BLaER1 treated with 17β-estradiol and CSF1 and Interleukin-3, amounts not matched to agents 10 nM and 100 nM (cell line): ENCODE data around the gene TNRC6C.
"Not testable (repeated sequence)": the region's sequence is repeated elsewhere in the genome, so short reads cannot be mapped to it uniquely, and the experiment has no call there.

Experiments used
- H3K27ac ChIP-seq, 11 experiments: shearing (Covaris generic); formaldehyde crosslinking; 2 replicates each; pipeline ENCODE4 v1.8.1; 2022
- H3K27me3 ChIP-seq, 11 experiments: shearing (Covaris generic); formaldehyde crosslinking; 2 replicates each; pipeline ENCODE4 v1.8.1; 2022
- H3K36me3 ChIP-seq, 11 experiments: shearing (Covaris generic); formaldehyde crosslinking; 2 replicates each; pipeline ENCODE4 v1.8.1; 2022
- H3K4me1 ChIP-seq, 10 experiments: shearing (Covaris generic); formaldehyde crosslinking; 2 replicates each; pipeline ENCODE4 v1.8.1; 2022
- H3K4me2 ChIP-seq, 11 experiments: shearing (Covaris generic); formaldehyde crosslinking; 2 replicates each; pipeline ENCODE4 v1.8.1; 2022
- H3K4me3 ChIP-seq, 10 experiments: shearing (Covaris generic); formaldehyde crosslinking; 2 replicates each; pipeline ENCODE4 v1.8.1; 2022
- H3K9ac ChIP-seq, 11 experiments: shearing (Covaris generic); formaldehyde crosslinking; 2 replicates each; pipeline ENCODE4 v1.8.1; 2022
- H3K9me3 ChIP-seq, 11 experiments: shearing (Covaris generic); formaldehyde crosslinking; replicated peaks in 1 of 11; 2 replicates each; pipeline ENCODE4 v1.8.1; 2022
- H4K20me1 ChIP-seq, 11 experiments: shearing (Covaris generic); formaldehyde crosslinking; 2 replicates each; pipeline ENCODE4 v1.8.1; 2022
- Cebpa-rat ChIP-seq, 11 experiments: shearing (Covaris generic); IDR thresholded peaks; 2 replicates each; pipeline ENCODE4 v1.8.1; 2022

Gene TNRC6C

GRCh38 chr17:78113804-78114785, 155.6 kb downstream of the TNRC6C start:
- H3K9ac ChIP-seq: peak overlapping the region in 9 of 11 experiments; percentile 4 to 49 (median 29); a peak in 13 of 22 replicates
- no peak; a peak in 1 of 22 replicates for TF ChIP-seq Cebpa-rat (IDR thresholded peaks at IDR 0.05)

GRCh38 chr17:78114831-78115723, 156.6 kb downstream of the TNRC6C start:
- Histone ChIP-seq H3K4me1 (peaks cover 41 to 70% (median 54%) of the 10 kb centered on the region in 10 experiments), H4K20me1 (peaks cover 77 to 100% (median 91%) of the 10 kb centered on the region in 11 experiments), H3K4me2 (peak overlapping the region in 7 of 11 experiments; percentile 7 to 76 (median 65); a peak in 9 of 22 replicates), H3K36me3 (peaks cover 80 to 98% (median 86%) of the 10 kb centered on the region in 11 experiments), H3K4me3 (no peak overlapping the region), H3K9ac (peak overlapping the region in 3 of 11 experiments; percentile 39 to 43 (median 41); a peak in 5 of 22 replicates), H3K27me3 (no peaks in the 10 kb centered on the region), H3K27ac (peak overlapping the region in 5 of 11 experiments; percentile 10 to 59 (median 51); a peak in 6 of 22 replicates), H3K9me3 (no peaks in the 10 kb centered on the region)
- no peak for TF ChIP-seq Cebpa-rat (IDR thresholded peaks at IDR 0.05)

More at GRCh38 chr17:78113804-78114785, 155.6 kb downstream of the TNRC6C start:
- Histone ChIP-seq H3K27ac (peak overlapping the region in 8 of 11 experiments; percentile 10 to 59 (median 49); a peak in 14 of 22 replicates), H3K4me3 (no peak overlapping the region), H3K4me1 (peaks cover 40 to 70% (median 50%) of the 10 kb centered on the region in 10 experiments), H3K9me3 (no peaks in the 10 kb centered on the region), H4K20me1 (peaks cover 75 to 100% (median 91%) of the 10 kb centered on the region in 11 experiments), H3K4me2 (peak overlapping the region in 7 of 11 experiments; percentile 11 to 76 (median 65); a peak in 15 of 22 replicates), H3K36me3 (peaks cover 79 to 98% (median 86%) of the 10 kb centered on the region in 11 experiments), H3K27me3 (no peaks in the 10 kb centered on the region)

- H3K27me3 ChIP-seq: not testable (repeated sequence)
- H3K36me3 ChIP-seq: peaks cover 80 to 98% (median 86%) of the 10 kb centered on the region in 11 experiments
Observed at GRCh38 chr17:78115803-78116202, 157.3 kb downstream of the TNRC6C start.

GRCh38 chr17:78116411-78116810, 157.9 kb downstream of the TNRC6C start:
- peak overlapping the region in 1 of 11 experiments; percentile 55; a peak in 1 of 22 replicates for H3K9ac ChIP-seq
- peaks cover 78 to 100% (median 91%) of the 10 kb centered on the region in 11 experiments for H4K20me1 ChIP-seq
- H3K4me3 ChIP-seq: no peak overlapping the region
- no peak overlapping the region for H3K4me2 ChIP-seq
- peaks cover 80 to 98% (median 86%) of the 10 kb centered on the region in 11 experiments for H3K36me3 ChIP-seq
- no peaks in the 10 kb centered on the region for H3K27me3 ChIP-seq
- no peaks in the 10 kb centered on the region for H3K9me3 ChIP-seq
- no peak for TF ChIP-seq Cebpa-rat (IDR thresholded peaks at IDR 0.05)
- peaks cover 52 to 80% (median 67%) of the 10 kb centered on the region in 10 experiments for H3K4me1 ChIP-seq
- no peak overlapping the region for H3K27ac ChIP-seq

More at GRCh38 chr17:78115803-78116202, 157.3 kb downstream of the TNRC6C start:
- not testable (repeated sequence) for H3K4me2 ChIP-seq, H3K27ac ChIP-seq, H3K9me3 ChIP-seq, H3K4me3 ChIP-seq, H3K9ac ChIP-seq
- Histone ChIP-seq H3K4me1 (peaks cover 46 to 74% (median 61%) of the 10 kb centered on the region in 10 experiments), H4K20me1 (peaks cover 77 to 100% (median 91%) of the 10 kb centered on the region in 11 experiments)

- TF ChIP-seq Cebpa-rat (IDR thresholded peaks at IDR 0.05): no peak
- Histone ChIP-seq H3K9me3 (no peaks in the 10 kb centered on the region), H3K27ac (peak overlapping the region in 5 of 11 experiments; percentile 7 to 28 (median 14); a peak in 5 of 22 replicates), H3K9ac (peak overlapping the region in 7 of 11 experiments; percentile 19 to 59 (median 47); a peak in 13 of 22 replicates), H3K4me3 (no peak overlapping the region), H3K4me1 (peaks cover 61 to 87% (median 76%) of the 10 kb centered on the region in 10 experiments), H3K4me2 (peak overlapping the region; percentile 48 to 76 (median 60)), H3K27me3 (no peaks in the 10 kb centered on the region), H4K20me1 (peaks cover 78 to 100% (median 91%) of the 10 kb centered on the region in 11 experiments), H3K36me3 (peaks cover 78 to 98% (median 86%) of the 10 kb centered on the region in 11 experiments)
Observed at GRCh38 chr17:78117027-78117981, 158.8 kb downstream of the TNRC6C start.

GRCh38 chr17:78118801-78119241, 160.3 kb downstream of the TNRC6C start:
- Histone ChIP-seq H3K4me1 (peaks cover 62 to 87% (median 78%) of the 10 kb centered on the region in 10 experiments), H3K27me3 (no peaks in the 10 kb centered on the region), H4K20me1 (peaks cover 75 to 100% (median 89%) of the 10 kb centered on the region in 11 experiments), H3K9ac (peak overlapping the region in 3 of 11 experiments; percentile 3 to 38 (median 33); a peak in 2 of 22 replicates), H3K4me3 (no peak overlapping the region), H3K36me3 (peaks cover 80 to 98% (median 88%) of the 10 kb centered on the region in 11 experiments), H3K9me3 (no peaks in the 10 kb centered on the region), H3K27ac (peak overlapping the region in 2 of 11 experiments; percentile 4 to 9; a peak in 1 of 22 replicates), H3K4me2 (peak overlapping the region; percentile 13 to 76 (median 54); a peak in 19 of 22 replicates)
- TF ChIP-seq Cebpa-rat (IDR thresholded peaks at IDR 0.05): no peak

- TF ChIP-seq Cebpa-rat (IDR thresholded peaks at IDR 0.05): no peak
- Histone ChIP-seq H3K9me3 (no peaks in the 10 kb centered on the region), H3K27me3 (no peaks in the 10 kb centered on the region), H3K27ac (no peak overlapping the region), H3K36me3 (peaks cover 71 to 99% (median 86%) of the 10 kb centered on the region in 11 experiments), H3K4me3 (no peak overlapping the region), H4K20me1 (peaks cover 73 to 99% (median 81%) of the 10 kb centered on the region in 11 experiments), H3K9ac (peak overlapping the region in 2 of 11 experiments; percentile 56 to 73; a peak in 3 of 22 replicates), H3K4me1 (peaks cover 71 to 88% (median 84%) of the 10 kb centered on the region in 10 experiments), H3K4me2 (peak overlapping the region in 10 of 11 experiments; percentile 85 to 100 (median 96); a peak in 16 of 22 replicates)
Observed at GRCh38 chr17:78120537-78120936, 162.0 kb downstream of the TNRC6C start.
